Heart left ventricle (tissue), 16 donors: ENCODE measurements around the gene CST7. TPM values are rescaled to one million over a fixed set of nuclear protein-coding genes. Genes with fewer than 3 reads are reported as not detected.

ENCODE experiments used
- ATAC-seq, 4 donors: fragments of 200-7000 bp; cut with Tn5 transposase; one replicate each; pipeline ENCODE4 v1.9.1; 2020 to 2022; ENCODE audit warnings: moderate library complexity in 4 of 4, mild to moderate bottlenecking in 3 of 4, moderate number of reproducible peaks in 1 of 4
- DNase-seq, 5 donors: peaks; one replicate each; pipeline ENCODE4 v3.0.0-alpha.2; 2020
- H3K27ac ChIP-seq, 12 donors: fragments of 200-600 bp; sonication (generic) in 4 of 12; one replicate each; pipeline versions ENCODE4 v1.5.0 to v1.8.0; 2016 to 2022; ENCODE audit warnings: mild to moderate bottlenecking in 2 of 12
- H3K27me3 ChIP-seq, 9 donors: fragments of 200-600 bp; sonication (generic) in 2 of 9; one replicate each; pipeline versions ENCODE4 v1.5.1 to v1.8.0; 2016 to 2022; ENCODE audit warnings: mild to moderate bottlenecking in 3 of 9
- H3K36me3 ChIP-seq, 9 donors: fragments of 200-600 bp; sonication (generic) in 2 of 9; one replicate each; pipeline versions ENCODE4 v1.5.0 to v1.8.0; 2018 to 2022; ENCODE audit warnings: mild to moderate bottlenecking in 2 of 9
- H3K4me1 ChIP-seq, 12 donors: fragments of 200-600 bp; sonication (generic) in 4 of 12; one replicate each; pipeline versions ENCODE4 v1.5.0 to v1.8.0; 2016 to 2022; ENCODE audit warnings: mild to moderate bottlenecking in 3 of 12
- H3K4me3 ChIP-seq, 12 donors: fragments of 200-600 bp; sonication (generic) in 4 of 12; one replicate each; pipeline versions ENCODE4 v1.5.0 to v1.8.0; 2017 to 2022; ENCODE audit warnings: mild to moderate bottlenecking in 9 of 12, moderate library complexity in 4 of 12
- H3K9me3 ChIP-seq, 12 donors: fragments of 200-600 bp; sonication (generic) in 4 of 12; one replicate each; pipeline versions ENCODE4 v1.5.0 to v1.8.0; 2016 to 2022; ENCODE audit warnings: mild to moderate bottlenecking in 1 of 12
- CTCF ChIP-seq, 12 donors: fragments of 200-600 bp; sonication (generic) in 4 of 12; IDR thresholded peaks; one replicate each; pipeline versions ENCODE4 v1.5.0 to v1.8.0; 2018 to 2022; ENCODE audit warnings: antibody characterized with exemption in 12 of 12, mild to moderate bottlenecking in 5 of 12
- POLR2A ChIP-seq, 2 donors: fragments of 450-650 bp; IDR thresholded peaks; one replicate each; pipeline ENCODE4 v1.6.1; 2017; ENCODE audit warnings: antibody characterized with exemption in 2 of 2, mild to moderate bottlenecking in 2 of 2, moderate library complexity in 2 of 2
- WGBS, 4 donors: extraction: QIAGEN DNeasy Blood & Tissue Kit in 2 of 4; methylation state at CpG; one replicate each; pipeline versions ENCODE4 v1.1.5 to v1.1.7; 2013 to 2018; 5-methylcytosine and 5-hydroxymethylcytosine counted together
- intact Hi-C, 10 donors: fragments of 100-400 bp; cut with DNase I; formaldehyde crosslinking; loops; one replicate each; pipeline versions ENCODE4 v1.11.1 to v1.14.2; 2022
- polyA plus RNA-seq, 2 donors: library from polyadenylated mRNA; stranded (reverse); fragments of 200-250 nt; gene quantifications; one replicate each; pipeline ENCODE4 v1.2.3, GENCODE V29; 2013
- total RNA-seq, 9 donors: library from RNA; depleted of rRNA in 2 of 9; stranded (reverse); fragments of >200 nt in 2 of 9; fragmentation: NEBNext Ultra II Directional in 3 of 9; extraction: Animal tissue kit (Norgen Biotek cat#: 25700) in 3 of 9; gene quantifications; one replicate each; pipeline versions ENCODE4 v1.1.0 to v1.2.4, GENCODE V29; 2016 to 2023
- donor health status: ischemic (EF 13 %, LVEDD 7.1; RV severe dilation, severe dysfunction).
- donor health status: healthy with polysubstance abuse.
- donor health status: DM: no; HTN: yes; CAD: no.
- donor health status: DM: no; HTN: no; CAD: no.
- donor health status: ischemic (EF 25% LVEDD 6.9; RV normal size, moderate dysfunction).
- donor health status: ischemic (EF 25% LVEDD 5.7; RV mildly dilated, moderate dysfunction).
- donor health status: healthy.
- donor health status: DM: yes; HTN: yes; CAD: no.
- donor health status: ischemic (EF 35%, LVEDD 5.7; RV mildly dilated, moderate dysfunction).
- donor health status: nonischemic (EF 11% LVEDD 7.7; RV severe dilation, severe dysfunction).
- donor health status: DM: yes; HTN: yes; CAD: no.
- donor health status: PGD.
- donor health status: ischemic (EF 29% LVEDD 5.4; RV normal size, mild dysfunction).
- donor health status: nonischemic (EF 23%, LVEDD 6.1; RV moderate dilation, normal function).

CST7 gene
- total and polyA plus RNA-seq, 11 donors = 0.35 to 8.4 (median 1.4) TPM

DNA sequence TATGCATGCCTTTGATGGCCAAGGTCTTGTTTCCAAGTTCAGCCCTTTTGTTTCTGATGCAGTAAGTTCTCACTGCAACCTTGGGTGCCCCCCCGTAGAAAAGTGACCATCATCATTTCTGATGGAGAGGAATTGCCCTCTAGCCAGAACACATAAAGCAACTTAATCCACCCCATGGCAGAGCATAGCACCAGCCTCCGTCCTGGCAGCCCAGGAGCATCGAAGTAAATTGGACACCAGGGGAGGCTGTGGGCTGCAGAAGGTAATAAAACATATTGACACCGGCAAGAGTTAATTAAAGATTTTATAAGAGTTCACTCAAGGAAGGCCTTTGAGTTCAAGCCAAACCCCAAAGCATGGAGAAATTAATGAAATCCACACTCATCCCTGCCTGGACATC is 39.2 kb upstream of the CST7 start:
- Histone ChIP-seq H3K9me3 (peaks cover 0 to 29% (median 10%) of the 10 kb centered on the region in 12 donors), H3K36me3 (no peaks in the 10 kb centered on the region), H3K27me3 (no peaks in the 10 kb centered on the region), H3K27ac (no peak overlapping the region), H3K4me1 (no peaks in the 10 kb centered on the region), H3K4me3 (no peak overlapping the region)
- 65 to 86% (median 71%) methylated on average over 4 of the region's 4 CpGs for WGBS, 4 donors
- no peak for TF ChIP-seq CTCF (IDR thresholded peaks at IDR 0.05)
- ATAC-seq (no peak), DNase-seq (no peak)
- intact Hi-C loops = loop anchor here in 2 of 10 donors (10.0 kb wide), 3 partner anchors 55 to 805 kb away; no protein-coding TSS in a partner anchor

GRCh38 chr20:24910461-24910860 is 38.6 kb upstream of the CST7 start:
- H3K9me3 ChIP-seq = peaks cover 0 to 29% (median 10%) of the 10 kb centered on the region in 12 donors
- DNase-seq (no peak), ATAC-seq (no peak)
- no peak overlapping the region for H3K4me3 ChIP-seq
- no peaks in the 10 kb centered on the region for H3K36me3 ChIP-seq
- H3K27ac ChIP-seq = no peak overlapping the region
- no peaks in the 10 kb centered on the region for H3K4me1 ChIP-seq
- intact Hi-C loops = loop anchor here in 2 of 10 donors (10.0 kb wide), 3 partner anchors 56 to 806 kb away; no protein-coding TSS in a partner anchor
- no peaks in the 10 kb centered on the region for H3K27me3 ChIP-seq
- 66 to 72% (median 67%) methylated on average over 3 of the region's 3 CpGs for WGBS, 4 donors
- no peak for TF ChIP-seq POLR2A (IDR thresholded peaks at IDR 0.05)
- no peak for TF ChIP-seq CTCF (IDR thresholded peaks at IDR 0.05)

- WGBS, 4 donors = 48 to 71% (median 61%) methylated on average over 7 of the region's 7 CpGs
- TF ChIP-seq CTCF (IDR thresholded peaks at IDR 0.05) = no peak
- TF ChIP-seq POLR2A (IDR thresholded peaks at IDR 0.05) = no peak
- intact Hi-C loops = loop anchor here in 2 of 10 donors (10.0 kb wide), 3 partner anchors 57 to 807 kb away; no protein-coding TSS in a partner anchor
- H3K4me3 ChIP-seq = no peak overlapping the region
- no peak for ATAC-seq
- DNase-seq = peak in 1 of 5 donors; percentile 0
- H3K36me3 ChIP-seq = no peaks in the 10 kb centered on the region
- no peaks in the 10 kb centered on the region for H3K4me1 ChIP-seq
- H3K27me3 ChIP-seq = no peaks in the 10 kb centered on the region
- H3K9me3 ChIP-seq = peaks cover 0 to 26% (median 10%) of the 10 kb centered on the region in 12 donors
- H3K27ac ChIP-seq = no peak overlapping the region
Measured at GRCh38 chr20:24911461-24911860, 37.6 kb upstream of the CST7 start.

- Histone ChIP-seq H3K27me3 (no peaks in the 10 kb centered on the region), H3K27ac (no peak overlapping the region), H3K9me3 (peaks cover 0 to 15% (median 5%) of the 10 kb centered on the region in 12 donors), H3K4me1 (no peaks in the 10 kb centered on the region), H3K36me3 (no peaks in the 10 kb centered on the region), H3K4me3 (no peak overlapping the region)
- WGBS, 4 donors = 83 to 90% (median 86%) methylated on average over 4 to 8 of the region's 8 CpGs
- ATAC-seq = no peak
- TF ChIP-seq CTCF (IDR thresholded peaks at IDR 0.05) = no peak
- intact Hi-C loops = loop anchor here in 2 of 10 donors (10.0 kb wide), 3 partner anchors 58 to 808 kb away; no protein-coding TSS in a partner anchor
- peak in 1 of 5 donors; percentile 6 for DNase-seq
Measured at GRCh38 chr20:24912397-24913075, 36.5 kb upstream of the CST7 start.
